CD8-positive, alpha-beta memory T cell (primary cell): Measurements from ENCODE around the gene TMEM176B. TPM values are rescaled to one million over a fixed set of nuclear protein-coding genes. Genes with fewer than 3 reads are reported as not detected.

Source experiments
- CTCF ChIA-PET: fragments of 350-600 bp; sonication (Branson Sonifier 250); formaldehyde crosslinking; loops from one replicate; lab custom pipeline; 2021; ENCODE audit warnings: antibody characterized with exemption; lab: Charles Lee
- POLR2A ChIA-PET: fragments of 350-600 bp; sonication (Branson Sonifier 250); formaldehyde crosslinking; loops from one replicate; lab custom pipeline; 2021; ENCODE audit warnings: antibody characterized with exemption; lab: Charles Lee
- DNase-seq, 5 donors: peaks; one replicate each; pipeline versions ENCODE4 v3.0.0 to v3.0.0-alpha.2; 2020 to 2022; ENCODE audit warnings: mixed read lengths in 1 of 5
- H3K27ac ChIP-seq: one replicate; pipeline ENCODE4 v1.7.0; 2013; ENCODE audit warnings: low read depth, mild to moderate bottlenecking, low read length, moderate library complexity
- H3K27me3 ChIP-seq: 2 replicates; pipeline ENCODE4 v1.7.0; 2013; ENCODE audit warnings: low read length, mild to moderate bottlenecking; ENCODE audit not compliant: insufficient read depth, poor library complexity, severe bottlenecking
- H3K36me3 ChIP-seq: 2 replicates; pipeline ENCODE4 v1.7.0; 2013; ENCODE audit warnings: mild to moderate bottlenecking, low read length, moderate library complexity; ENCODE audit not compliant: insufficient read depth
- H3K4me1 ChIP-seq: 2 replicates; pipeline ENCODE4 v1.7.0; 2013; ENCODE audit warnings: mild to moderate bottlenecking, low read length, moderate library complexity; ENCODE audit not compliant: insufficient read depth
- H3K4me3 ChIP-seq: 2 replicates; pipeline ENCODE4 v1.7.0; 2013; ENCODE audit warnings: mild to moderate bottlenecking, low read length
- H3K9me3 ChIP-seq: 2 replicates; pipeline ENCODE4 v1.7.0; 2013; ENCODE audit warnings: mild to moderate bottlenecking, low read length
- H3K27ac Mint-ChIP-seq, 8 donors: one replicate each; pipeline ENCODE4 v1.8.0; 2020 to 2021; ENCODE audit warnings: mixed read lengths in 8 of 8, mild to moderate bottlenecking in 6 of 8, inconsistent platforms in 3 of 8, moderate library complexity in 3 of 8
- H3K27me3 Mint-ChIP-seq, 2 donors: one replicate each; pipeline ENCODE4 v1.8.0; 2020 to 2021; ENCODE audit warnings: mixed read lengths in 2 of 2, mild to moderate bottlenecking in 1 of 2, moderate library complexity in 1 of 2
- H3K36me3 Mint-ChIP-seq, 3 donors: one replicate each; pipeline ENCODE4 v1.8.0; 2020 to 2021; ENCODE audit warnings: mixed read lengths in 3 of 3, inconsistent platforms in 1 of 3, mild to moderate bottlenecking in 1 of 3
- H3K4me1 Mint-ChIP-seq, 3 donors: one replicate each; pipeline ENCODE4 v1.8.0; 2020 to 2021; ENCODE audit warnings: mixed read lengths in 3 of 3, inconsistent platforms in 1 of 3, mild to moderate bottlenecking in 1 of 3
- H3K4me3 Mint-ChIP-seq, 7 donors: one replicate each; pipeline ENCODE4 v1.8.0; 2020 to 2021; ENCODE audit warnings: mixed read lengths in 7 of 7, mild to moderate bottlenecking in 6 of 7, moderate library complexity in 4 of 7, inconsistent platforms in 2 of 7
- H3K9me3 Mint-ChIP-seq, 5 donors: one replicate each; pipeline ENCODE4 v1.8.0; 2020 to 2022; ENCODE audit warnings: mixed read lengths in 5 of 5, mild to moderate bottlenecking in 3 of 5, moderate library complexity in 2 of 5, inconsistent platforms in 1 of 5
- polyA plus RNA-seq: library from polyadenylated mRNA; unstranded; fragments of 300-500 nt; fragmentation: Illumina TruSeq; gene quantifications from one replicate; pipeline ENCODE4 v1.2.3, GENCODE V29; 2021
- total RNA-seq, 2 experiments: library from RNA; stranded (reverse); gene quantifications; one replicate each; pipeline ENCODE4 v1.2.3, GENCODE V29; 2021

TMEM176B gene
- total and polyA plus RNA-seq, 3 experiments from 2014 or later, result 0.20 to 0.27 TPM; not detected in 1

GRCh38 chr7:150803161-150803860 lies 3.1 kb upstream of the TMEM176B start:
- Mint-ChIP-seq H3K9me3 (peaks cover 7 to 22% (median 18%) of the 10 kb centered on the region in 5 donors), H3K36me3 (peaks cover 0 to 27% (median 0%) of the 10 kb centered on the region in 3 donors), H3K4me3 (peak overlapping the region in 1 of 7 donors; percentile 27), H3K27me3 (peaks cover 60 to 79% of the 10 kb centered on the region in 2 donors), H3K4me1 (peaks cover 0 to 23% (median 10%) of the 10 kb centered on the region in 3 donors), H3K27ac (no peak overlapping the region)
- Histone ChIP-seq H3K4me3 (no peak overlapping the region), H3K36me3 (no peaks in the 10 kb centered on the region), H3K27ac (no peak overlapping the region), H3K9me3 (peaks cover 6% of the 10 kb centered on the region), H3K27me3 (peaks cover 28% of the 10 kb centered on the region), H3K4me1 (no peaks in the 10 kb centered on the region)
- ChIA-PET CTCF (no interaction called here), POLR2A (no interaction called here)
- DNase-seq, result no peak

GRCh38 chr7:150801946-150802771 lies 2.0 kb upstream of the TMEM176B start:
- Histone ChIP-seq H3K27ac (no peak overlapping the region), H3K27me3 (peaks cover 28% of the 10 kb centered on the region), H3K36me3 (no peaks in the 10 kb centered on the region), H3K4me1 (no peaks in the 10 kb centered on the region), H3K4me3 (no peak overlapping the region), H3K9me3 (peaks cover 6% of the 10 kb centered on the region)
- H3K36me3 Mint-ChIP-seq, result peaks cover 0 to 27% (median 0%) of the 10 kb centered on the region in 3 donors
- H3K27me3 Mint-ChIP-seq, result peaks cover 57 to 81% of the 10 kb centered on the region in 2 donors
- H3K4me1 Mint-ChIP-seq, result peaks cover 0 to 23% (median 10%) of the 10 kb centered on the region in 3 donors
- ChIA-PET POLR2A (no interaction called here), CTCF (no interaction called here)
- no peak for DNase-seq
- peaks cover 7 to 22% (median 16%) of the 10 kb centered on the region in 5 donors for H3K9me3 Mint-ChIP-seq
- peak overlapping the region; percentile 34 to 88 (median 44) for H3K4me3 Mint-ChIP-seq
- no peak overlapping the region for H3K27ac Mint-ChIP-seq

DNA sequence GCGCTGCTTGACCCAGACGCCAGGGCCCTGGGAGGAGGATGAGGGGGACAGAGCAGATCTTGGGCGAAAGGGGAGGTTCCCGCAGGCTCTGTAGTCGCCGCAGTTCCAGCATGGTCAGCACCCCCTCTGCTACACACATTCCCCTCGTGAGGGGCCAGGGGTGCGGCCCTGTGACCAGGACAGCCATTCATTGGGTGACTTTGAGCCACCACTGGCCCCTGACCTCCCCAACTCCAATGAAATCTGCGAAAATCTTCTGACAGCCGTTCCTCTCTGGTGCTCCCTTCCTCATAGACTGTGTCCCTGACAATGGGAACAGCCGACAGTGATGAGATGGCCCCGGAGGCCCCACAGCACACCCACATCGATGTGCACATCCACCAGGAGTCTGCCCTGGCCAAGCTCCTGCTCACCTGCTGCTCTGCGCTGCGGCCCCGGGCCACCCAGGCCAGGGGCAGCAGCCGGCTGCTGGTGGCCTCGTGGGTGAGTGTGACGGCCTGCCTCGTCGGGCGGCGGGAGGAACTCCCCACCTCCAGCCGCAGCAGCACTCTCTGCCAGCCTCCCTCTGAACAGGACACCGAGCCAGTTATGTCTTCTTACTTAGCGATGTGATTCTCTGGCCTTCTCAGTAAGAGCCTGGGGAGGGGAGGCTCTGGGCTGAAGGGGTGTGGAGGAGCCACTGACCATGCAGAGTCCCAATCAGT lies 1.2 kb upstream of the TMEM176B start:
- DNase-seq, result no peak
- H3K36me3 ChIP-seq, result no peaks in the 10 kb centered on the region
- H3K27ac ChIP-seq, result no peak overlapping the region
- ChIA-PET CTCF (no interaction called here), POLR2A (interaction anchor here (0.5 kb wide), 1 partner anchor 818 kb away, joined by 5 read pairs; no protein-coding TSS in a partner anchor)
- Mint-ChIP-seq H3K4me1 (peaks cover 0 to 23% (median 10%) of the 10 kb centered on the region in 3 donors), H3K4me3 (peak overlapping the region in 6 of 7 donors; percentile 50 to 88 (median 70)), H3K9me3 (peaks cover 7 to 17% (median 13%) of the 10 kb centered on the region in 5 donors), H3K27ac (no peak overlapping the region), H3K36me3 (peaks cover 0 to 22% (median 0%) of the 10 kb centered on the region in 3 donors), H3K27me3 (peaks cover 51 to 77% of the 10 kb centered on the region in 2 donors)
- peaks cover 6% of the 10 kb centered on the region for H3K9me3 ChIP-seq
- no peaks in the 10 kb centered on the region for H3K4me1 ChIP-seq
- H3K27me3 ChIP-seq, result peaks cover 28% of the 10 kb centered on the region
- H3K4me3 ChIP-seq, result no peak overlapping the region

- Histone ChIP-seq H3K27ac (no peak within 1 kb of the TSS), H3K4me3 (no peak within 1 kb of the TSS), H3K9me3 (peaks cover under 1% of the 10 kb centered on the region), H3K27me3 (peaks cover 28% of the 10 kb centered on the region), H3K4me1 (no peaks in the 10 kb centered on the region), H3K36me3 (no peaks in the 10 kb centered on the region)
- Mint-ChIP-seq H3K27me3 (peaks cover 49 to 70% of the 10 kb centered on the region in 2 donors), H3K4me3 (peak within 1 kb of the TSS in 6 of 7 donors; percentile 66 to 80 (median 72)), H3K4me1 (peaks cover 0 to 23% (median 10%) of the 10 kb centered on the region in 3 donors), H3K36me3 (peaks cover 0 to 21% (median 0%) of the 10 kb centered on the region in 3 donors), H3K27ac (no peak within 1 kb of the TSS), H3K9me3 (peaks cover 7 to 11% (median 9%) of the 10 kb centered on the region in 5 donors)
- ChIA-PET CTCF (no interaction called here), POLR2A (interaction anchor here (0.5 kb wide), 1 partner anchor 817 kb away, joined by 5 read pairs; no protein-coding TSS in a partner anchor)
- peak in 2 of 5 donors; percentile 2 to 21 for DNase-seq
These were observed 547 bp upstream of the TMEM176B start, which contains the start of gene TMEM176A for GRCh38 chr7:150800581-150801241. TSS of gene TMEM176A (plus strand) at chr7:150800769. CDS start at chr7:150801551, 782 bp downstream.

GRCh38 chr7:150799156-150799555 lies 1.0 kb downstream of the TMEM176B start:
- H3K36me3 ChIP-seq, result no peaks in the 10 kb centered on the region
- POLR2A ChIA-PET, result no interaction called here
- no peaks in the 10 kb centered on the region for H3K4me1 ChIP-seq
- CTCF ChIA-PET, result interaction anchor here (0.9 to 1.5 kb wide), 2 partner anchors 9 to 11 kb away, joined by 3 read pairs; no protein-coding TSS in a partner anchor
- no peaks in the 10 kb centered on the region for H3K9me3 ChIP-seq
- no peak overlapping the region for H3K27ac ChIP-seq
- Mint-ChIP-seq H3K4me1 (peaks cover 0 to 23% (median 10%) of the 10 kb centered on the region in 3 donors), H3K27ac (no peak overlapping the region), H3K4me3 (peak overlapping the region in 6 of 7 donors; percentile 61 to 80 (median 70)), H3K36me3 (peaks cover 0 to 12% (median 0%) of the 10 kb centered on the region in 3 donors), H3K9me3 (peaks cover 0 to 4% (median 4%) of the 10 kb centered on the region in 5 donors), H3K27me3 (peaks cover 40 to 54% of the 10 kb centered on the region in 2 donors)
- no peak for DNase-seq
- H3K27me3 ChIP-seq, result peaks cover 33% of the 10 kb centered on the region
- no peak overlapping the region for H3K4me3 ChIP-seq

DNA sequence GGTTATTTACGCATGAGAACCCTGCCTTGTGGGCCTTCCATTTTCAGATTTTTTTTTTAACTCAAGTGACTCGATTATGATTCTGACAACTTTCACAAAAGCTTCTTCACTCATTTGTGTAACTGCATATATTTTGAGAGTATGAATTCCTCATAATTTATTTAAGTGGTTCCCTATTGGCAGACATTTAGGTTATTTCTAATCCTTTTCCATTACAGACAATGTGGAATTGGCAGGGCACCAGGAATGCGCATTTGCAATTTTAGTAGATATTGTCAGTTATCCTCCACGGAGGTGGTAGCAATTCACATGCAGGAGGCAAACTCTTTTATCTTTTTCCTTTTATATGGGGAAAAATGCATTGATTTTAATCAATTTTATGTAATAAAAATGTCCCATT lies 2.5 kb downstream of the TMEM176B start:
- no peak overlapping the region for H3K27ac ChIP-seq
- no peaks in the 10 kb centered on the region for H3K36me3 ChIP-seq
- H3K27me3 ChIP-seq, result peaks cover 27% of the 10 kb centered on the region
- no peaks in the 10 kb centered on the region for H3K9me3 ChIP-seq
- ChIA-PET POLR2A (no interaction called here), CTCF (no interaction called here)
- no peak overlapping the region for H3K27ac Mint-ChIP-seq
- H3K27me3 Mint-ChIP-seq, result peaks cover 32 to 41% of the 10 kb centered on the region in 2 donors
- H3K4me1 Mint-ChIP-seq, result peaks cover 0 to 23% (median 10%) of the 10 kb centered on the region in 3 donors
- no peak for DNase-seq
- H3K36me3 Mint-ChIP-seq, result peaks cover 0 to 12% (median 0%) of the 10 kb centered on the region in 3 donors
- peaks cover 0 to 4% (median 4%) of the 10 kb centered on the region in 5 donors for H3K9me3 Mint-ChIP-seq
- no peaks in the 10 kb centered on the region for H3K4me1 ChIP-seq
- H3K4me3 ChIP-seq, result no peak overlapping the region
- H3K4me3 Mint-ChIP-seq, result no peak overlapping the region

- H3K4me3 Mint-ChIP-seq, result no peak overlapping the region
- Histone ChIP-seq H3K36me3 (no peaks in the 10 kb centered on the region), H3K27ac (no peak overlapping the region), H3K27me3 (peaks cover 4% of the 10 kb centered on the region), H3K4me1 (no peaks in the 10 kb centered on the region), H3K4me3 (no peak overlapping the region), H3K9me3 (no peaks in the 10 kb centered on the region)
- H3K36me3 Mint-ChIP-seq, result peaks cover 0 to 6% (median 0%) of the 10 kb centered on the region in 3 donors
- no peak for DNase-seq
- peaks cover 0 to 4% (median 4%) of the 10 kb centered on the region in 5 donors for H3K9me3 Mint-ChIP-seq
- ChIA-PET POLR2A (no interaction called here), CTCF (no interaction called here)
- no peaks in the 10 kb centered on the region for H3K4me1 Mint-ChIP-seq
- H3K27ac Mint-ChIP-seq, result no peak overlapping the region
- H3K27me3 Mint-ChIP-seq, result peaks cover 11 to 19% of the 10 kb centered on the region in 2 donors
These were observed 6.5 kb downstream of the TMEM176B start for GRCh38 chr7:150793569-150794238.
